Measurements from ENCODE around the gene CAMK1D.

- no peak for TF ChIP-seq CTCF (conservative IDR thresholded peaks at IDR 0.05; ENCODE audit: low read length)
- no peak for TF ChIP-seq EZH2phosphoT487 (IDR thresholded peaks at IDR 0.05; ENCODE audit: borderline replicate concordance, low read depth, low read length)
Observed at GRCh38 chr10:12819656-12820055, 470.3 kb downstream of the CAMK1D start.

All from OCI-LY7 (cell line).